HCT116 (cell line): ENCODE results near the gene TNN. TPM values are rescaled to one million over a fixed set of nuclear protein-coding genes. Genes with fewer than 3 reads are reported as not detected.
A peak's percentile ranks its signal among the peaks of the same experiment; 100 is the strongest.

ENCODE experiments used
- ATAC-seq: fragments of 200-7000 bp; cut with Tn5 transposase; 2 replicates; pipeline ENCODE4 v1.9.1; 2020; ENCODE audit warnings: mild to moderate bottlenecking, moderate library complexity
- BruUV-seq: library from RNA; stranded (reverse); fragments of 400-500 nt; replicated peaks from 2 replicates; lab custom pipeline; 2021; lab: Mats Ljungman, UMichigan
- CTCF ChIA-PET: fragments of 300-600 bp; sonication (Branson Sonifier 250); formaldehyde crosslinking; loops from one replicate; lab custom pipeline; 2021; ENCODE audit warnings: antibody characterized with exemption; lab: Charles Lee
- POLR2A ChIA-PET: fragments of 300-600, 350-600 bp; sonication (Branson Sonifier 250); formaldehyde crosslinking; loops from one replicate; lab custom pipeline; 2021; ENCODE audit warnings: antibody characterized with exemption; lab: Charles Lee
- RAD21 ChIA-PET, 2 experiments: fragments of 300-600 bp; sonication (Branson Sonifier 250); formaldehyde crosslinking; loops; one replicate each; lab custom pipeline; 2023; ENCODE audit warnings: low total read pairs in 2 of 2; ENCODE audit not compliant: uncharacterized antibody in 2 of 2, unreplicated experiment in 2 of 2, low non-redundant PET in 1 of 2; lab: Charles Lee
- DNase-seq: peaks from one replicate; pipeline ENCODE4 v3.0.0-alpha.2; 2010; ENCODE audit warnings: low read depth, low spot score
- H2AFZ ChIP-seq: fragments of 200-600 bp; shearing (Covaris generic), sonication (generic); 2 replicates; pipeline ENCODE4 v1.6.1; 2017; ENCODE audit warnings: low read depth, mixed run types, mixed read lengths, antibody characterized with exemption, low read length; ENCODE audit not compliant: poor library complexity, severe bottlenecking
- H3K27ac ChIP-seq: 2 replicates; pipeline ENCODE4 v1.5.1; 2012; ENCODE audit warnings: low read depth, low read length
- H3K27me3 ChIP-seq: fragments of 200-600 bp; sonication (generic); 2 replicates; pipeline ENCODE4 v1.6.1; 2016; ENCODE audit warnings: mixed run types, low read length, mixed read lengths; ENCODE audit not compliant: insufficient read depth
- H3K36me3 ChIP-seq, 2 experiments: fragments of 200-500 bp in 1 of 2; fragments of 200-600 bp in 1 of 2; sonication (Bioruptor generic) in 1 of 2; sonication (generic) in 1 of 2; 2 replicates each; pipeline versions ENCODE4 v1.5.1 to v1.6.1; 2014 to 2016; ENCODE audit warnings: low read length in 2 of 2, inconsistent platforms in 1 of 2, mixed read lengths in 1 of 2, mixed run types in 1 of 2; ENCODE audit not compliant: insufficient read depth in 2 of 2, control insufficient read depth in 1 of 2
- H3K4me1 ChIP-seq, 2 experiments: fragments of 200-600 bp in 1 of 2; sonication (generic) in 1 of 2; 2 replicates each; pipeline versions ENCODE4 v1.5.1 to v1.6.1; 2012 to 2017; ENCODE audit warnings: low read length in 2 of 2, inconsistent platforms in 1 of 2, mild to moderate bottlenecking in 1 of 2, mixed read lengths in 1 of 2, mixed run types in 1 of 2, moderate library complexity in 1 of 2; ENCODE audit not compliant: insufficient read depth in 2 of 2, control insufficient read depth in 1 of 2
- H3K4me2 ChIP-seq: fragments of 200-600 bp; sonication (generic); 2 replicates; pipeline ENCODE4 v1.6.1; 2017; ENCODE audit warnings: mixed run types, low read length, mixed read lengths
- H3K4me3 ChIP-seq, 2 experiments: fragments of 200-600 bp in 1 of 2; sonication (generic) in 1 of 2; replicated peaks in 1 of 2; 2 replicates each; pipeline ENCODE4 v1.5.1; 2011 to 2016; ENCODE audit warnings: low read length in 2 of 2, control low read depth in 1 of 2, low read depth in 1 of 2, mild to moderate bottlenecking in 1 of 2, mixed read lengths in 1 of 2, mixed run types in 1 of 2
- H3K79me2 ChIP-seq: fragments of 200-600 bp; sonication (generic); 2 replicates; pipeline ENCODE4 v1.6.1; 2017; ENCODE audit warnings: mild to moderate bottlenecking, mixed run types, low read length, moderate library complexity, mixed read lengths; ENCODE audit not compliant: insufficient read depth
- H3K9ac ChIP-seq: fragments of 200-600 bp; sonication (generic); 2 replicates; pipeline ENCODE4 v1.6.1; 2016; ENCODE audit warnings: low read length, mixed read lengths
- H3K9me2 ChIP-seq: fragments of 200-600 bp; sonication (generic), shearing (Covaris generic); 2 replicates; pipeline ENCODE4 v1.6.1; 2017; ENCODE audit warnings: mixed run types, mild to moderate bottlenecking, moderate library complexity; ENCODE audit not compliant: insufficient read depth
- H3K9me3 ChIP-seq, 2 experiments: fragments of 200-500 bp in 1 of 2; fragments of 200-600 bp in 1 of 2; sonication (Bioruptor generic) in 1 of 2; sonication (generic) in 1 of 2; 2 replicates each; pipeline ENCODE4 v1.6.1; 2014 to 2017; ENCODE audit warnings: low read length in 2 of 2, mixed read lengths in 2 of 2, inconsistent platforms in 1 of 2, low read depth in 1 of 2, mild to moderate bottlenecking in 1 of 2, mixed run types in 1 of 2, moderate library complexity in 1 of 2; ENCODE audit not compliant: control insufficient read depth in 1 of 2, insufficient read depth in 1 of 2
- H4K20me1 ChIP-seq: fragments of 200-600 bp; sonication (generic), shearing (Covaris generic); 2 replicates; pipeline ENCODE4 v1.6.1; 2017; ENCODE audit warnings: mixed run types, mild to moderate bottlenecking, moderate library complexity; ENCODE audit not compliant: insufficient read depth
- CEBPB ChIP-seq: IDR thresholded peaks from 2 replicates; pipeline ENCODE4 v1.6.1; 2012; ENCODE audit warnings: low read depth
- ELF1 ChIP-seq: IDR thresholded peaks from 2 replicates; pipeline ENCODE4 v1.6.1; 2012; ENCODE audit warnings: low read depth, borderline replicate concordance
- EZH2 ChIP-seq: fragments of 200-600 bp; sonication (generic); IDR thresholded peaks from 2 replicates; pipeline ENCODE4 v1.6.1; 2017; ENCODE audit warnings: antibody characterized with exemption, mixed run types
- EZH2phosphoT487 ChIP-seq: fragments of 200-600 bp; IDR thresholded peaks from 2 replicates; pipeline ENCODE4 v1.6.1; 2018; ENCODE audit warnings: antibody characterized with exemption, borderline replicate concordance
- SRF ChIP-seq: IDR thresholded peaks from 2 replicates; pipeline ENCODE4 v1.6.1; 2012; ENCODE audit warnings: low read depth
- YY1 ChIP-seq: IDR thresholded peaks from 2 replicates; pipeline ENCODE4 v1.6.1; 2011; ENCODE audit warnings: low read length, low read depth, moderate library complexity, mild to moderate bottlenecking; ENCODE audit not compliant: insufficient replicate concordance; ENCODE audit errors: extremely low read depth
- intact Hi-C: fragments of 100-400 bp; cut with micrococcal nuclease; formaldehyde crosslinking; loops from 2 replicates; pipeline ENCODE4 v1.10.0; 2022
- total RNA-seq: library from RNA; stranded (reverse); gene quantifications from one replicate; pipeline ENCODE4 v1.2.1, GENCODE V29; 2021; ENCODE audit not compliant: unreplicated experiment
- TF ChIP-seq, protein P1 (sequence below): IDR thresholded peaks from 2 replicates; pipeline ENCODE4 v1.6.1; 2012
- TF ChIP-seq, protein P2 (sequence below): IDR thresholded peaks from 2 replicates; pipeline ENCODE4 v1.6.1; 2012; ENCODE audit warnings: low read depth
- TF ChIP-seq, protein P3 (sequence below): IDR thresholded peaks from 2 replicates; pipeline ENCODE4 v1.6.1; 2012

Gene TNN
- total RNA-seq, 1 experiment from 2014 or later, result not detected

DNA sequence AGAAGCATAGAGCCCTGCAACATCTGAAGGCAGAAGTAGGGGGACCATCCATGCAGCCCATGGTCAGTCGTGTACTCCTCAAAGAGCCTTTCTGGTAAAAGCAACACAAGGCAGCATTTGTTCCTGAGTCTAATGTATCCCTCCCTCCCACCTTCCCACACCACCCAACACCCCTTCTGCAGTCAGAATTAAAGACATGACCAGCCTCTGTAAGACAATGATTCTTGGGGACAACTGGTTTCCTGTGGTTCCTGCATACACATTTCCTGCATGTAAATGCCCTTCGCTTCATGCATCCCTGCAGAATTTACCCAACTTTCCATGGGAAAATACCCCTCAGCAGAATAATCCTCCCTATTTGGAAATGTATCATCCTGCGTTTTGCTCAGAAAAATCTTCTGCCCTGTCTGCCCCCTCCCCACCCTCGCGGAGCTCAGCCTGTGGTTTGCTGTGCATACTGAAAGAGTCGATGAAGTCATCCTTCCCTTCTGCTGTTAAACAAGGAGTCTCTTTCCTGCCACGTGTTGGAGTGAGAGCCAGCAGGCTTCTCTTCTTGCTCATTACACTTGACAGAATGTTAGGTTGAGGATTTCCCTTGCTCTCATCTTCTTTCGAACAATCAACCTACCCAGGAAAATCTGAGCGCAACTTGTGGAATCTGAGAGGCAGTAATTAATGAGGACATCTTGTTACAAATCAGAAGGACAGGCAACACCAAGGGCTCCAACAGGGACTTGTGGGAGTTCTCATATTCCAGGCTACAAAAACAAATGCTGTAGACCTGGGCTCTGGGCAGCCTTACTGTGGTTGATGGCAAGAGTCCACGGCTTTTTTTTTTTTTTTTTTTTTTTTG is 4.7 kb downstream of the TNN start:
- no peak for ATAC-seq
- POLR2A ChIA-PET, result no interaction called here
- no peak for DNase-seq
- no peaks in the 10 kb centered on the region for H3K79me2 ChIP-seq
- no peak for TF ChIP-seq YY1
- TF ChIP-seq, protein P1, sequence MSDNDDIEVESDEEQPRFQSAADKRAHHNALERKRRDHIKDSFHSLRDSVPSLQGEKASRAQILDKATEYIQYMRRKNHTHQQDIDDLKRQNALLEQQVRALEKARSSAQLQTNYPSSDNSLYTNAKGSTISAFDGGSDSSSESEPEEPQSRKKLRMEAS, result 0 out of 2 replicates have a peak, but pooled peaks have one; percentile 17
- TF ChIP-seq, all 23 proteins: peak for 1
- intact Hi-C loops, result no loop called here
- no peak overlapping the region for H3K27ac ChIP-seq
- no TSS peak for BruUV-seq
- H3K9me3 ChIP-seq, result no peaks in the 10 kb centered on the region
- no peaks in the 10 kb centered on the region for H3K36me3 ChIP-seq
- H2AFZ ChIP-seq, result no peak overlapping the region
- no peaks in the 10 kb centered on the region for H3K9me2 ChIP-seq
- H3K4me3 ChIP-seq, result no peak overlapping the region
- H3K27me3 ChIP-seq, result peaks cover 63% of the 10 kb centered on the region
- H3K4me2 ChIP-seq, result no peak overlapping the region
- no peak overlapping the region for H3K9ac ChIP-seq
- ChIA-PET RAD21 (no interaction called here), CTCF (no interaction called here)
- no peaks in the 10 kb centered on the region for H4K20me1 ChIP-seq
- H3K4me1 ChIP-seq, result no peaks in the 10 kb centered on the region

DNA sequence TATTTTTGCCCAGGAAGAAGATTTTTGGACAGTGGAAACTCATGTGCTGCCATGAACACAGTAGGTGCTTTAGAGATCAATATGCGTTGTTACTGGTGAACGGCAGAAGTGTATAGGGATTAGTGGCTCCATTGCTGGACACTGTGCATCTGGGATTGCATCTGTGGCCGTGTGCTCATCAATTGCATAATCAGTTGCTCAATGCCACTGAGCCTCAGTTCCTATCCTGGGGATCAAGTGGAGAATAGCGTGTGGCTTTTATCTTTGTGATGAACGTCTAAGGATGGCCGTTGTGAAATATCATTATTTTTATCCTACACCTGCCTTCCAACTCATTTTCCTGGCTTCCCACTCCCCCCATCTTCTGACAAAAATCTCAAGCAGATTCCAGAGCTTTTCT is 5.4 kb downstream of the TNN start:
- BruUV-seq, result no TSS peak
- no peak overlapping the region for H3K27ac ChIP-seq
- DNase-seq, result no peak
- no peaks in the 10 kb centered on the region for H3K36me3 ChIP-seq
- intact Hi-C loops, result no loop called here
- H2AFZ ChIP-seq, result no peak overlapping the region
- no peak overlapping the region for H3K4me3 ChIP-seq
- no peaks in the 10 kb centered on the region for H3K9me3 ChIP-seq
- H3K4me1 ChIP-seq, result no peaks in the 10 kb centered on the region
- no peaks in the 10 kb centered on the region for H3K79me2 ChIP-seq
- POLR2A ChIA-PET, result no interaction called here
- no peaks in the 10 kb centered on the region for H3K9me2 ChIP-seq
- no peaks in the 10 kb centered on the region for H4K20me1 ChIP-seq
- RAD21 ChIA-PET, result no interaction called here
- TF ChIP-seq EZH2phosphoT487, result no peak
- no peak for TF ChIP-seq SRF
- TF ChIP-seq, protein P2, sequence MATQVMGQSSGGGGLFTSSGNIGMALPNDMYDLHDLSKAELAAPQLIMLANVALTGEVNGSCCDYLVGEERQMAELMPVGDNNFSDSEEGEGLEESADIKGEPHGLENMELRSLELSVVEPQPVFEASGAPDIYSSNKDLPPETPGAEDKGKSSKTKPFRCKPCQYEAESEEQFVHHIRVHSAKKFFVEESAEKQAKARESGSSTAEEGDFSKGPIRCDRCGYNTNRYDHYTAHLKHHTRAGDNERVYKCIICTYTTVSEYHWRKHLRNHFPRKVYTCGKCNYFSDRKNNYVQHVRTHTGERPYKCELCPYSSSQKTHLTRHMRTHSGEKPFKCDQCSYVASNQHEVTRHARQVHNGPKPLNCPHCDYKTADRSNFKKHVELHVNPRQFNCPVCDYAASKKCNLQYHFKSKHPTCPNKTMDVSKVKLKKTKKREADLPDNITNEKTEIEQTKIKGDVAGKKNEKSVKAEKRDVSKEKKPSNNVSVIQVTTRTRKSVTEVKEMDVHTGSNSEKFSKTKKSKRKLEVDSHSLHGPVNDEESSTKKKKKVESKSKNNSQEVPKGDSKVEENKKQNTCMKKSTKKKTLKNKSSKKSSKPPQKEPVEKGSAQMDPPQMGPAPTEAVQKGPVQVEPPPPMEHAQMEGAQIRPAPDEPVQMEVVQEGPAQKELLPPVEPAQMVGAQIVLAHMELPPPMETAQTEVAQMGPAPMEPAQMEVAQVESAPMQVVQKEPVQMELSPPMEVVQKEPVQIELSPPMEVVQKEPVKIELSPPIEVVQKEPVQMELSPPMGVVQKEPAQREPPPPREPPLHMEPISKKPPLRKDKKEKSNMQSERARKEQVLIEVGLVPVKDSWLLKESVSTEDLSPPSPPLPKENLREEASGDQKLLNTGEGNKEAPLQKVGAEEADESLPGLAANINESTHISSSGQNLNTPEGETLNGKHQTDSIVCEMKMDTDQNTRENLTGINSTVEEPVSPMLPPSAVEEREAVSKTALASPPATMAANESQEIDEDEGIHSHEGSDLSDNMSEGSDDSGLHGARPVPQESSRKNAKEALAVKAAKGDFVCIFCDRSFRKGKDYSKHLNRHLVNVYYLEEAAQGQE, result no peak
- TF ChIP-seq, protein P1, result no peak
- TF ChIP-seq ELF1, result no peak
- TF ChIP-seq EZH2, result no peak
- TF ChIP-seq, protein P3, sequence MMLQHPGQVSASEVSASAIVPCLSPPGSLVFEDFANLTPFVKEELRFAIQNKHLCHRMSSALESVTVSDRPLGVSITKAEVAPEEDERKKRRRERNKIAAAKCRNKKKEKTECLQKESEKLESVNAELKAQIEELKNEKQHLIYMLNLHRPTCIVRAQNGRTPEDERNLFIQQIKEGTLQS, result no peak
- TF ChIP-seq CEBPB, result no peak
- TF ChIP-seq YY1, result no peak
- no peak overlapping the region for H3K9ac ChIP-seq
- H3K27me3 ChIP-seq, result peaks cover 57% of the 10 kb centered on the region
- CTCF ChIA-PET, result no interaction called here
- no peak for ATAC-seq
- H3K4me2 ChIP-seq, result no peak overlapping the region
